ENCODE results near the gene THBS4. TPM values are rescaled to one million over a fixed set of nuclear protein-coding genes. Genes with fewer than 3 reads are reported as not detected.

The THBS4 gene
- total RNA-seq, 1 donor, result 0.36 TPM

- H3K79me2 ChIP-seq (ENCODE audit: insufficient read depth, low read length), result peaks cover 9% of the 10 kb centered on the region
- peak within 1 kb of the TSS; percentile 71 for H3K27ac ChIP-seq (ENCODE audit: low read depth, low read length)
- peaks cover 20% of the 10 kb centered on the region for H3K36me3 ChIP-seq (ENCODE audit: insufficient read depth, low read length)
- peak within 1 kb of the TSS; percentile 95 for H3K4me2 ChIP-seq (ENCODE audit: insufficient read depth, low read length)
- H3K4me3 ChIP-seq (ENCODE audit: insufficient read depth, low read length), result peak within 1 kb of the TSS; percentile 98
- TF ChIP-seq CTCF (IDR thresholded peaks at IDR 0.05; ENCODE audit: extremely low read depth, low read depth, low read length), result no peak
- H2AFZ ChIP-seq (ENCODE audit: low read length), result peak within 1 kb of the TSS; percentile 92
- DNase-seq (ENCODE audit: insufficient read length, low spot score, missing footprints), result peak; percentile 83
- peaks cover 23% of the 10 kb centered on the region for H3K4me1 ChIP-seq (ENCODE audit: insufficient read depth, low read length)
- no peaks in the 10 kb centered on the region for H3K9me3 ChIP-seq (ENCODE audit: low read depth, low read length)
- no peaks in the 10 kb centered on the region for H3K27me3 ChIP-seq (ENCODE audit: insufficient read depth, low read length)
- H4K20me1 ChIP-seq (ENCODE audit: insufficient read depth, low read length), result no peaks in the 10 kb centered on the region
Observed at GRCh38 chr5:79990598-79991507, 44.3 kb upstream of the THBS4 start, which contains the start of gene MTX3. TSS of gene MTX3 (minus strand) at chr5:79991262. CDS start at chr5:79991238, 24 bp downstream.

GRCh38 chr5:79992891-79993657 lies 42.1 kb upstream of the THBS4 start:
- Histone ChIP-seq H3K4me2 (ENCODE audit: insufficient read depth, low read length) (peak overlapping the region; percentile 22), H3K27ac (ENCODE audit: low read depth, low read length) (no peak overlapping the region), H3K27me3 (ENCODE audit: insufficient read depth, low read length) (no peaks in the 10 kb centered on the region), H3K4me1 (ENCODE audit: insufficient read depth, low read length) (peaks cover 23% of the 10 kb centered on the region), H3K36me3 (ENCODE audit: insufficient read depth, low read length) (peaks cover 6% of the 10 kb centered on the region), H4K20me1 (ENCODE audit: insufficient read depth, low read length) (no peaks in the 10 kb centered on the region), H3K4me3 (ENCODE audit: insufficient read depth, low read length) (no peak overlapping the region), H3K79me2 (ENCODE audit: insufficient read depth, low read length) (peaks cover 9% of the 10 kb centered on the region), H2AFZ (ENCODE audit: low read length) (peak overlapping the region; percentile 44), H3K9me3 (ENCODE audit: low read depth, low read length) (no peaks in the 10 kb centered on the region)
- no peak for DNase-seq (ENCODE audit: insufficient read length, low spot score, missing footprints)
- TF ChIP-seq CTCF (IDR thresholded peaks at IDR 0.05; ENCODE audit: extremely low read depth, low read depth, low read length), result no peak

GRCh38 chr5:79999722-80000121 lies 35.4 kb upstream of the THBS4 start:
- Histone ChIP-seq H3K27ac (ENCODE audit: low read depth, low read length) (no peak overlapping the region), H4K20me1 (ENCODE audit: insufficient read depth, low read length) (no peaks in the 10 kb centered on the region), H3K4me1 (ENCODE audit: insufficient read depth, low read length) (no peaks in the 10 kb centered on the region), H3K79me2 (ENCODE audit: insufficient read depth, low read length) (no peaks in the 10 kb centered on the region), H3K9me3 (ENCODE audit: low read depth, low read length) (no peaks in the 10 kb centered on the region), H2AFZ (ENCODE audit: low read length) (no peak overlapping the region), H3K4me3 (ENCODE audit: insufficient read depth, low read length) (no peak overlapping the region), H3K36me3 (ENCODE audit: insufficient read depth, low read length) (no peaks in the 10 kb centered on the region), H3K4me2 (ENCODE audit: insufficient read depth, low read length) (no peak overlapping the region), H3K27me3 (ENCODE audit: insufficient read depth, low read length) (no peaks in the 10 kb centered on the region)
- no peak for DNase-seq (ENCODE audit: insufficient read length, low spot score, missing footprints)
- TF ChIP-seq CTCF (IDR thresholded peaks at IDR 0.05; ENCODE audit: extremely low read depth, low read depth, low read length), result no peak

GRCh38 chr5:80002677-80003076 lies 32.5 kb upstream of the THBS4 start:
- TF ChIP-seq CTCF (IDR thresholded peaks at IDR 0.05; ENCODE audit: extremely low read depth, low read depth, low read length), result no peak
- no peak overlapping the region for H3K4me3 ChIP-seq (ENCODE audit: insufficient read depth, low read length)
- DNase-seq (ENCODE audit: insufficient read length, low spot score, missing footprints), result no peak

More at GRCh38 chr5:80002677-80003076, 32.5 kb upstream of the THBS4 start:
- H3K4me2 ChIP-seq (ENCODE audit: insufficient read depth, low read length), result no peak overlapping the region
- no peaks in the 10 kb centered on the region for H3K36me3 ChIP-seq (ENCODE audit: insufficient read depth, low read length)
- no peaks in the 10 kb centered on the region for H3K4me1 ChIP-seq (ENCODE audit: insufficient read depth, low read length)
- H3K27ac ChIP-seq (ENCODE audit: low read depth, low read length), result no peak overlapping the region
- no peaks in the 10 kb centered on the region for H3K79me2 ChIP-seq (ENCODE audit: insufficient read depth, low read length)
- H4K20me1 ChIP-seq (ENCODE audit: insufficient read depth, low read length), result no peaks in the 10 kb centered on the region
- no peaks in the 10 kb centered on the region for H3K27me3 ChIP-seq (ENCODE audit: insufficient read depth, low read length)
- H3K9me3 ChIP-seq (ENCODE audit: low read depth, low read length), result no peaks in the 10 kb centered on the region
- H2AFZ ChIP-seq (ENCODE audit: low read length), result no peak overlapping the region

Measured in osteoblast (primary cell).